Camera-type eye (tissue), 1 donor: Measurements from ENCODE around the gene FAM114A2. TPM values are rescaled to one million over a fixed set of nuclear protein-coding genes. Genes with fewer than 3 reads are reported as not detected.

Source experiments
- total RNA-seq: library from RNA; depleted of rRNA; stranded (reverse); fragments of >200 nt; gene quantifications from one replicate; pipeline ENCODE4 v1.2.3, GENCODE V29; 2014

FAM114A2 gene
- total RNA-seq = 37.7 TPM

DNA sequence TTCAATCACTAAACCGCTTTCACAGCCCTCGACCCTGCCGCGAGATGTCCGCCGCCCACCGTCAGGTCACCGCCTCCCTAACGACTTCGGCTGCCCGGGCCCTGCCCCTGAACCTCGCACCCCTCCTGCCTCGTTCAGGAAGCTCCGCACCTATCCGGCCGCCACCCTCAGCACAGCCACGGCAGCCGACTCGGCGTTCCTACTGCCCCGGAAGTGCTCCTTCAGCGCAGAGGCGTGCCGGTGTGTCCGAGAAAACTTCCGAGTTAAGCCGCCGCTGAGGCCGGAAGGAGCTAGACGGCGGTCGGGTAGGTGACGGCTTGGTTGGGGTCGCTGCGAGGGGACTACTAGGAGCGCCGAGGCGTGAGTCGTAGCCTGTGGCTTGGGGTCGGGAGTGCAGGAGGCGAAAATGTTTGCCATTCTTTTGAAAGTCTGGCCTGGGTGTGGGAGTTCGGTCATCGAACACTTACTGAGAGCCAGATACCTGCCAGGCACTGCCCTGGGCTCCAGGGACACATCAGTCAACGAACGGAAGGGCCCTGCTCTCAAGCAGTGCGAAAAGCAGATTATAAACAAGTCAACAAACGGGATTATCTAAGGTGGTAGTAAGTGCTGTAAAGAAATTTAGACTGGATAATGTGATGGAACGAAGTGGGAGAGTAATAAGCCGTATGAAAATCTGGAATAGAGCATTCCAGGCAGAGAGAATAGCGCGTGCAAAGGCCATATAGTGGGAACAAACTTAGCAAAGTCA lies at the start of gene FAM114A2, which contains the start of gene MFAP3:
Gene FAM114A2 (minus strand): TSS at position 204 of the 751 bp plus-strand sequence. CDS start 3,957 bp downstream, outside the sequence.
Gene MFAP3 (plus strand): TSS at position 261 of the 751 bp plus-strand sequence. CDS start 10,756 bp downstream, outside the sequence.

Other genes with a start within 250 kb of the FAM114A2 start
- 129 TPM for gene MFAP3, start 57 bp upstream of the FAM114A2 start, total RNA-seq
- gene GALNT10, start 151.8 kb upstream of the FAM114A2 start, total RNA-seq = 29.1 TPM